ENCODE results near the gene LRRC15.
A peak's percentile ranks its signal among the peaks of the same experiment; 100 is the strongest.

LRRC15 gene

DNA sequence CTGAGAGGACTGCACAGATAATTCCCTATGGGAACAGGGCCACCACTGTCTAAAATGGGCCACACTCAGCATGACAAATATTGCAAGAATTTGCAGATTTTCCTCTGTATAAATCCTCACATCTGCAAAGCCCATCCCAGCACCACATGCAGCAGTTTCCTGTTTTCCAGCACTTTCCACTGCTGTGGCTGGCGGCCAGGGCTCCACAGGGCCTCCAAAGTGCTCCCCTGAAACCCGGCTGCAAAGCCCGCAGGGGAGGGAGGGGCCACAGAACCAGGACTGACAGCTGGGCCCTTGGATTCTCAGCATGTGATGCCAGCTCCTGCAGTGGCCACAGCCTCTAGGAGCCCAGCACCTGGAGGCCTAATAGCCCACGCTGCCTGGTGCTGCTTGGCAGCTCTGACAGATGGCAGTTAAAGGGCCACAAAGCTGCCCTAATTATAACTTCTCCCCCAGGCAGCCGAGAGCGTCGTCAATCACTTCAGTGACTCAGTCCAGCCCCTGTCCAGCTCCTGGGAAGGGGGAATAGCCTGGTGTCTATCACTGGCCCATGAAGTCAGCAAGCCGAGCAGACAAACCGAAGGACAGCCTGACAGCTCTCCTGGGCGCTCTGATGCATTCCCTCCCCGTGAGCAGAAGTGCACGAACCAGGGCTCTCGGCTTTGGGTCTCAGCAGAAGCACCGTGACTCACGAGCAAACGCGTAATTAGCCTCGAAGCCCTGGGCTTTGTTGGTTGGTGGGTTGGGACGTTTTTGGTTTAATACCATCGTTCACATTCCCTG is 4.7 kb downstream of the LRRC15 start:
- no peak for DNase-seq (ENCODE audit: low read depth in 2 of 2)

GRCh38 chr3:194364314-194364651 is 5.3 kb downstream of the LRRC15 start:
- DNase-seq (ENCODE audit: low read depth in 2 of 2) = no peak

DNA sequence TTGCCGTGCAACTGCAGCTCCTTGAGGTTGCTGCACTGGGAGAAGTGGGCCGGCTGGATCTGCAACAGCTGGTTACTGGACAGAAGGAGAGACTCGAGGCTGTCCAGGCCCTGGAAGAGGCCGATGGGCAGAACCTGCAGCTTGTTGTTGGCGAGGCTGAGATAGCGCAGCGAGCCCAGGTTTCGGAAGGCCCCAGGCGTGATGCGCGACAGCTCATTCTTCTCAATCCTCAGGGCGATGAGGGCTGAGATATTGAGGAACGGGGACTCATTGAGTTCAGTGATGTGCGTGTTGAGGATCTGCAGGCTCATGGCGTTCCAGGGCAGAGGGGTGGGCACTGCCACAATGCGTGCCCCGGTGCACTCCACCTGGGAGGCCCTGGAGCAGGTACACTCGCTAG is 9.0 kb downstream of the LRRC15 start:
- no peak for DNase-seq (ENCODE audit: low read depth in 2 of 2)

DNA sequence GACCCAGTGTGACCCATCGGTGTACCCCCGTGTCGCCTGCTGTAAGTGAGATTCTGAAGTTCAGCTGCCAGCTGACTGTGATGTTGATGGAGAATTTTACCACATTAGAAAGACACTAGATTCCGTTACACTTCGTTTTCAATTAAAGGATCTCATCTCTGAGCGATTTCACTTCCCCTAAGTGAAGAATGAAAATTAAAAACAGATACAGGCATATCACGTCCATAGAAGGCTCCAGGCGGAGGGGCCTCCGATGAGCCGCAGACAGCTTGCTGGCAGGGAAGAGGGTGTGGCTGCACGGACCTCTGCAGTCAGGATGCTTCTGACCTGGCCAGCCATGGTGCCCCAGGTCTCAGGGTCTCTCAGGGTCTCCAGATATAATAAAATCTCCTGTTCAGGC is 11.9 kb downstream of the LRRC15 start:
- no peak for DNase-seq (ENCODE audit: low read depth in 2 of 2)

DNA sequence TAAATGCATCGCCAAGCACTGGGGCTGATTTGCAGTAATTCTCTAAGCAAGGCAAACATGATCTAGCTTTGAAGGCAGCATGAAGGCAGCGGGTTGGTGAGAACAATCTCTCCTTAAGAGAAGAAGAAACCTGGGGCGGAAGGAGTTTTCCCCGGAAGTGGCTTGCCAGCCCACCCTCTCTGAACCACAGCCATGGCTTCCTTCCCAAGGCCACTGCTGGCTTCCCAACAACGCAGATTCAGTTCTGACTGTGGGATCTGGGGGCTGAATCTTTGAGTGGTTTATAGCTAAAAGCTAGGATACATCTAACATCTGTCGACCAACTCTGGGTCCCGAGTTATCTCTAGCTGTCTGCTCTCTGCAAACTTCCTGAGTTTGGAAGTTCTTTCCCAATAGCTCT is 14.2 kb downstream of the LRRC15 start:
- DNase-seq (ENCODE audit: low read depth in 2 of 2) = no peak

DNA sequence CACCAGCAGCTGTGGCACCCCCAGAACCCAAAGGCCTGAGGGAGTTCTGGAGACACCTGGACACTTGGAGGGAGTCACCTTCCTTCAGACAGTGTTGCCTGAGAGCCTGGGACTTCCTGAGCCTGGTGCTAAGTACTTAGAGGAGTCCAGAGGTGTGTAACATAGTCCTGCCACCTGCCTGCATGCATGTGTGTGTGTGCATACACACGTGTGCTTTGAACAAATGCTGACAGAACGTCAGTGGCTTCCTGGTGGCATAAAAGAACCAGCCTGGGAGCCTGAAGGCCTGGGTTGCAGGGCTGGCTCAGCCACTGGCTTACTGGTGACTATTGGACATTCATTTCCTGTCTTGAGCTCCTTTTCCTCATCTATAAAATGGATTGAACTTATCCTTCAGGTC is 15.2 kb downstream of the LRRC15 start:
- no peak for DNase-seq (ENCODE audit: low read depth in 2 of 2)

GRCh38 chr3:194352667-194353246 is 16.8 kb downstream of the LRRC15 start:
- DNase-seq (ENCODE audit: low read depth in 2 of 2) = no peak

GRCh38 chr3:194351952-194352536 is 17.5 kb downstream of the LRRC15 start:
- no peak for DNase-seq (ENCODE audit: low read depth in 2 of 2)

DNA sequence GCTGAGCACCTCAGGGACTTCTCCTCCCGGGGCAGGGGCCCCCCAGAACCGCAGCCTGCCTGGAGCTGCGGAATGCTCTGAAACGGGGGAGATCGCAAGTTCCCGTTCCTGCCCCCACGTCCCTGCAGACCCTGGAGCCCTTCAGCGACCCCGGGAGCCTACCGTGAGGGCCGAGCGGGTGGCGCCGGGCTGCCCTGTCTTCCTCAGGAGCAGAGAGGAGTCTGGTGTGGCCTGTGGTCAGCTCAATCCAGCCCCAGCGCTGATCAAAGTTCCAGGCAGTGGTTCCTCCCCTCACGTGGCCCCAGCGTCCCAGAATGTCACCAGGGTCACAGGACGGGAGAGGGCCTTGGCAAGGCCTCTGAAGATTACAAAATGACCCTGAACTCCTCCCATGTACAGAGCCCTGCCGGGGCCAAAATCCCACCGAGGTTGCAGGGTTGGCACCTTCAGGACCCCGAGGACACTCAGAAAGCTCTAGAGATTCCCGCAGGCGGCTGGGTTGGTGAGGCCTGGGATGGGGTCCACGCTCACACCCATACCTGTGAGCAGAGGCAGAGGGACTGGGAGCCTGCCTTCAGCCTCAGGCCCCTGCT is 18.4 kb downstream of the LRRC15 start, which contains the start of gene CPN2:
Gene CPN2 (minus strand): TSS at position 249 of the 593 bp plus-strand sequence. CDS start 8,626 bp downstream, outside the sequence.
- DNase-seq (ENCODE audit: low read depth in 2 of 2) = no peak

DNA sequence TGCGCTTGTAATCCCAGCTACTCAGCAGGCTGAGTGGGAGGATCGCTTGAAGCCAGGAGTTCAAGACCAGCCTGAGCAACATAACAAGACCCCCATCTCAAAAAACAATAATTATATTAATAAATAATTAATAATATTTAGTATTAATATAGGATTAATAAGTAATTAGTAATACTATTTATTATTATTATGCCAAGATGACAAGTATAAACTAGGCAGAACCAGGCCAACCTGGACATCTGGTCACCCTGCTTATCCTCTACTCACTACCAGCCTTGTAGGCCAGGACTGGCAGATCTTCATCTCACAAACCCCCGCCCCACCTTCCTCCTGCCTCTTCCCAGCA is 18.8 kb downstream of the LRRC15 start:
- DNase-seq (ENCODE audit: low read depth in 2 of 2) = no peak

GRCh38 chr3:194348354-194348753 is 21.2 kb downstream of the LRRC15 start:
- no peak for DNase-seq (ENCODE audit: low read depth in 2 of 2)

DNA sequence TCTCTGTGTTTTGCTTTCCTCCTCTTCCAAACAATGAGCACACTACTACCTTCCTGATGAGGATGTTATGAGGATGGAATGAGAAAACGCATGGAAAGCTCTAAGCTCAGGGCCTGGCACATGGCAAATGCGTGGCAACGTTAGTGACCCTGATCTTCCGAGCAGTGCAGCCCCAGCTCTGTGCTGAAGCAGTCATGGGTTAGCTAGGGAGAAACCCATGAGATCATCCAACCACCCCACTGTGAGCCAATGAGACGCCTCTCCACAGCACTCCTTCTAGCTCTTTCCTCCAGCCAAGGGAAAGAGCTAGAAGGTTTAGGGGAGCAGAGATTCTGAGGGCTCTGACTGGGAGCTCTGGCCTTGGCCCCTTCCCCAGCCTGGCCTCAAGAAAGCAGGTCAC is 22.9 kb downstream of the LRRC15 start:
- DNase-seq (ENCODE audit: low read depth in 2 of 2) = no peak

DNA sequence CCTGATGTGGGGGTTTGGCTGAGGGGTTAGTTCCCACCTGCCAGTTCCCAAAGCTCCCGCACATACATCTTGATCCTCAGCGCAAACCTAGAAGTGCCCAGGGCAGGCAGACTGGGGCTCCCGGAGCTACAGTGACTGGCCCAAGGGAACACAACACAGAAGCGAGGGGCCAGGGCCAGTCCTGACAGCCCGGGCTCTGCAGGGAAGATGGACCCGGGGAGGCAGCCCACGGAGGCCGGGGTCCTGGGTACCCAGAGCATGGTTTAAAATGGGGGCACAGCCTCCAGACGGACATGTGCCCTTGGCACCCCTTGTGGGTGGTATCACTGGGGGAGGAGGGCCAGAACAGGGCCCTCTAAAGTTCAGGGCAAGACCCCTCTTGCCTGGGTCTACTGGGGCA is 23.5 kb downstream of the LRRC15 start:
- no peak for DNase-seq (ENCODE audit: low read depth in 2 of 2)

- DNase-seq (ENCODE audit: low read depth in 2 of 2) = peak; percentile 35 to 50
Measured at GRCh38 chr3:194344012-194344411, 25.5 kb downstream of the LRRC15 start.

- no peak for DNase-seq (ENCODE audit: low read depth in 2 of 2)
Measured at GRCh38 chr3:194343561-194343893, 26.0 kb downstream of the LRRC15 start.

DNA sequence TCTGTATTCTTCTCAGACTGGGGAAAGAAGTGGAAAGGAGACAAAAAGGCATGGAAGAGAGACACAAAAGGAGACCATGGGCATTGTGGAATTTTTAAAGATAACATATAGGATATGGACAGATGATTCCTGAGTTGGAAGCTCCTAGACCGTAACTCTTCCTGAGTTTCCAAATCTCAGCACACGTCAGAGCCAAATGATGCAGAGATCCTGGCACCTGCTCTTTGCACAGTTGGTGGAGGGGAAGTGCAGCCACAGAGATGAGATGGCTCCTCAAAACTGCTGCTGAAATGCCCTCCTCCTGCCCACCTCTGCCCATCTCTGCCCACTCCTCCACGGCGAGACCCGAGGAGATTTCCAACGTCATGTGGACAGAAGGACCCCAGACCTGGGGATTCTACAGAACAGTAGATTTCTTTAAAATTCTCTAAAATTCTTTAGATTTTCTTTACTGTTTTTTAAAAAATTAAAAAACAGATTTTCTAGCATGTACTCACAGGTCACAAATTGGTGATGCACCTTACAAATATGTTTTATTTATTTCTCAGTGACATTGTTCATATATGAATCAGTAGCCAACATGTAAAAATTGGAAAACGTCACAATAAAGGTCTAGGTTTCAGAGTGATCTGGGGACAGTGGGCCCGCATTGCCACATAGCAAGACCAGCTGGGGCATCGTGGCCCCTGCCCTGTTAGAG is 26.5 kb downstream of the LRRC15 start:
- DNase-seq (ENCODE audit: low read depth in 2 of 2) = no peak

- no peak for DNase-seq (ENCODE audit: low read depth in 2 of 2)
Measured at GRCh38 chr3:194340757-194341400, 28.7 kb downstream of the LRRC15 start.

GRCh38 chr3:194339840-194340239 is 29.7 kb downstream of the LRRC15 start:
- no peak for DNase-seq (ENCODE audit: low read depth in 2 of 2)

- DNase-seq (ENCODE audit: low read depth in 2 of 2) = no peak
Measured at GRCh38 chr3:194339356-194339755, 30.2 kb downstream of the LRRC15 start.

DNA sequence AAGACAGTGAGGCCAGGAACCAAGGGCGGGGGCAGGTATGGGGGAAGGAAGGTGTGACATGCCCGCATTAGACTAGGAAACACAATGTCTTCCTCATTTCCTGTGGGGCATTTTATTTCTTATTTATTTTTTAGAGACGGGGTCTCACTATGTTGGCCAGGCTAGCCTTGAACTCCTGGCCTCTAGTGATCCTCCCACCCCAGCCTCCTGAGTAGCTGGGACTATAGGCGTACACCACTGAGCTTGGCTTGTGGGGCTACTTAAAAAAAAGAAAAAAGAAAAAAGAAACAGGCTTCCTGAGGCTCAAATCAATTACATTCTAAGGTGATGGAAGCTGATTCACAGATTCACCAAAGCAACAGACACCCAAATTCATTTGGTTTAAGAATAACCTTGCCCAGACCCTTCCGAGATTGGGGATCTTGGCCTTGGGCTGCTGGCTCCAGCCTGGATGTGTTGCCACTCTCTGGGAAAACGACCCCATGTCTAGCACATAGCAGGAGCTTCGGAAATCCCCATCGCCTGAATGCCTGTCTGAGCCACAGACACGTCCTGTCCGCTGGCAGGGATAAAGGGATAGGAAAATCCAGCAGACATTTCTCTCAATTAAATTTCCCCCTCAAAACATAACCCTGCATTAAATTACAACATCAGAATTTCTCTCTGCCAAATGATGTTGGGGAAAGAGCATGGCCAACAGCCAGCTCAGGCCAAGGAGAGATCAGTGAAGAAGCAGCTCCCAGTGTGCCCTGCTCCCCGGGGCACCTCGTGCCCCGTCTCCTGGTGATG is 31.4 kb downstream of the LRRC15 start:
- DNase-seq (ENCODE audit: low read depth in 2 of 2) = no peak

Data from stimulated activated CD8-positive, alpha-beta memory T cell treated with anti-CD3 and anti-CD28 coated beads, Interleukin-2, amount 100 ng/mL, for 1 hour (primary cell).